Peyer's patch (tissue), 4 donors: ENCODE data around the gene ZFHX3.

Experiments used
- CTCF ChIP-seq, 6 experiments: fragments of 450-650 bp in 4 of 6; fragments of 200-600 bp in 2 of 6; sonication (generic) in 1 of 6; IDR thresholded peaks; one replicate each; pipeline ENCODE4 v1.5.1; 2017 to 2019; ENCODE audit warnings: antibody characterized with exemption in 6 of 6, mild to moderate bottlenecking in 3 of 6, moderate library complexity in 1 of 6
- POLR2A ChIP-seq, 2 donors: fragments of 450-650 bp; IDR thresholded peaks; one replicate each; pipeline ENCODE4 v1.5.1; 2017; ENCODE audit warnings: antibody characterized with exemption in 2 of 2, mild to moderate bottlenecking in 2 of 2, moderate library complexity in 2 of 2

GRCh38 chr16:72838586-72838910, 209.4 kb downstream of the ZFHX3 start:
- no peak for TF ChIP-seq CTCF (IDR thresholded peaks at IDR 0.05)
- no peak for TF ChIP-seq POLR2A (IDR thresholded peaks at IDR 0.05)
